ENCODE measurements around the gene CTDSPL2.

DNA sequence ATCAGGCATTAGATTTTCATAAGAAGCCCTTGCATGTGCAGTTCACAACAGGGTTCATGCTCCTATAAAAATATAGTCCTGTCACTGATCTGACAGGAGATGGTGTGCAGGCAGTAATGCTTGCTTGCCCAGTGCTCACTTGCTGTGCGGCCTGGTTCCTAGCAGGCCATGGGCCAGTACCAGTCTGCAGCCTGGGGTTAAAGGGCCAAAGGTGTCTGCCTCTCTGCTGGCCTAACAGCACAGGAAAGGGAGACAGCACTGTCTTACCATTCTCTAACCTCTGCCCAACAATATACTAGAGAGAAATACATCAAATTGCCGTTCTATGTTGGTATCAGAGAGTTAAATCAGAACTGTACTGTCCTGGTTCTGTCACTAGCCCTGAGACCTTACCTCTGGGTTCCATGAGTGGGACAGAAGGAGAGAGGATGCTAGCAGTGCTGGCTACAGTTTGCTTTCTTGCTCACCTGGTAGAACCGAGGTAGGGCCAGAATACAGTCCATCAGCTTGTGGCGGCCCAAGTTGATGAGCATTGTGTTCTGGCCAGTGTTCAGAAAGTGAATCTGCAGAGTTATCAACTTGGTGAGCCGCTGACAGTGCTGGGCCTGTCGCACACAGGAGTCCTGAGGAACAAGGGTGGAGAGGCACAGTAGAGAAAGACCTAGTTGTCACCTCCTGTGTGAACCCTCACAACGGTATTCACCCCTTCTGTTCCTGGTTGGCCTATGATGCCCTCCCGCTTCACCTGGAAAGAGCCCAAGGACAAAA, 138.1 kb downstream of the CTDSPL2 start:
- TF ChIP-seq, protein P1, sequence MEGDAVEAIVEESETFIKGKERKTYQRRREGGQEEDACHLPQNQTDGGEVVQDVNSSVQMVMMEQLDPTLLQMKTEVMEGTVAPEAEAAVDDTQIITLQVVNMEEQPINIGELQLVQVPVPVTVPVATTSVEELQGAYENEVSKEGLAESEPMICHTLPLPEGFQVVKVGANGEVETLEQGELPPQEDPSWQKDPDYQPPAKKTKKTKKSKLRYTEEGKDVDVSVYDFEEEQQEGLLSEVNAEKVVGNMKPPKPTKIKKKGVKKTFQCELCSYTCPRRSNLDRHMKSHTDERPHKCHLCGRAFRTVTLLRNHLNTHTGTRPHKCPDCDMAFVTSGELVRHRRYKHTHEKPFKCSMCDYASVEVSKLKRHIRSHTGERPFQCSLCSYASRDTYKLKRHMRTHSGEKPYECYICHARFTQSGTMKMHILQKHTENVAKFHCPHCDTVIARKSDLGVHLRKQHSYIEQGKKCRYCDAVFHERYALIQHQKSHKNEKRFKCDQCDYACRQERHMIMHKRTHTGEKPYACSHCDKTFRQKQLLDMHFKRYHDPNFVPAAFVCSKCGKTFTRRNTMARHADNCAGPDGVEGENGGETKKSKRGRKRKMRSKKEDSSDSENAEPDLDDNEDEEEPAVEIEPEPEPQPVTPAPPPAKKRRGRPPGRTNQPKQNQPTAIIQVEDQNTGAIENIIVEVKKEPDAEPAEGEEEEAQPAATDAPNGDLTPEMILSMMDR (conservative IDR thresholded peaks at IDR 0.05 in 1 of 2, IDR thresholded peaks at IDR 0.05 in 1 of 2; ENCODE audit: low read depth in 1 of 2, low read length in 2 of 2): no peak
- no peak for TF ChIP-seq EZH2 (IDR thresholded peaks at IDR 0.05; ENCODE audit: low read length, missing control alignments)
